Fibroblast of gingiva (primary cell): Measurements from ENCODE around the gene FIGN.

Source experiments
- DNase-seq: peaks from one replicate; pipeline ENCODE4 v3.0.0-alpha.2; 2011; ENCODE audit warnings: low read depth

The FIGN gene, protein sequence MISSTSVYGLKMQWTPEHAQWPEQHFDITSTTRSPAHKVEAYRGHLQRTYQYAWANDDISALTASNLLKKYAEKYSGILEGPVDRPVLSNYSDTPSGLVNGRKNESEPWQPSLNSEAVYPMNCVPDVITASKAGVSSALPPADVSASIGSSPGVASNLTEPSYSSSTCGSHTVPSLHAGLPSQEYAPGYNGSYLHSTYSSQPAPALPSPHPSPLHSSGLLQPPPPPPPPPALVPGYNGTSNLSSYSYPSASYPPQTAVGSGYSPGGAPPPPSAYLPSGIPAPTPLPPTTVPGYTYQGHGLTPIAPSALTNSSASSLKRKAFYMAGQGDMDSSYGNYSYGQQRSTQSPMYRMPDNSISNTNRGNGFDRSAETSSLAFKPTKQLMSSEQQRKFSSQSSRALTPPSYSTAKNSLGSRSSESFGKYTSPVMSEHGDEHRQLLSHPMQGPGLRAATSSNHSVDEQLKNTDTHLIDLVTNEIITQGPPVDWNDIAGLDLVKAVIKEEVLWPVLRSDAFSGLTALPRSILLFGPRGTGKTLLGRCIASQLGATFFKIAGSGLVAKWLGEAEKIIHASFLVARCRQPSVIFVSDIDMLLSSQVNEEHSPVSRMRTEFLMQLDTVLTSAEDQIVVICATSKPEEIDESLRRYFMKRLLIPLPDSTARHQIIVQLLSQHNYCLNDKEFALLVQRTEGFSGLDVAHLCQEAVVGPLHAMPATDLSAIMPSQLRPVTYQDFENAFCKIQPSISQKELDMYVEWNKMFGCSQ

GRCh38 chr2:163735685-163736432 lies at the start of gene FIGN:
TSS of gene FIGN (minus strand) at chr2:163736008. CDS start at chr2:163734927, 1,081 bp downstream.
- DNase-seq: peak; percentile 93

- no peak for DNase-seq
These were observed 49.4 kb upstream of the FIGN start for GRCh38 chr2:163785162-163785561.

GRCh38 chr2:163779970-163780597 lies 44.3 kb upstream of the FIGN start:
- no peak for DNase-seq

- peak; percentile 74 for DNase-seq
These were observed 42.4 kb upstream of the FIGN start for GRCh38 chr2:163778045-163778781.

DNA sequence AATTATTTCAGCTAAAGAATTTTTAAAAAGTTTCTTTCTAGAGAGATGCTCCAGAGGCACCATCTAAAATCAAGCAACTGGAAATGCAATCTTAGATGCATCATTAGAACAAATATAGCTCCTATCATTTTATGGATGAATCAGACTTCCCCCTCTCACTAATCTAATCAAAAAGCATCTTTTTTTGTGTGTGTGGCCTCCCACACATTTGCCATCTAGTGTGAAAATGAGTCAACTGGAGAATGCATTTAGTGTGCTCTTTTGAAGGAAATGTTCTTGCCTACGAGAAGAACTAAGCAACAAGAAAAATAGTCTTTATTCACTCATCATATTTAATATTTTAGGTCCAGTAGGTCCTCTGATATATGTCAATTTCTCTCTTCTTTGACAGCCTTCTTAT lies 39.5 kb upstream of the FIGN start:
- no peak for DNase-seq

DNA sequence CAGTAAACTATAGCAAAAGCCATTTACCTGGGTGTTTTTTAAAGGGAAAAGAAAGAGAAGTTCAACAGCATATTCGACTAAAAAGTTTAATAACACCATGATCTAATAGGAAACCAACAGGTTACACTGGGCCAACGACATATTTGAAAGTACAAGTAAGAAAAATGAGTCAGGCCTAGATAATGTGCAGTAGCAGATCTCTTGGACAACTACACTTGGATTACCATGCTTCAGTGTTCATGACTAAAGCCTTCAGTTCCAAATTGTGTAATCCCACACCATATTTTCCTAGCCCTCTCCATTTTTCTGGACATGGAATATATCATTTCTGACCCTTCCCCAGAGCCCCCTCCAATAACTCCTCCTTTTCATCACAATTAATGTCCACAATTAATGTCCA lies 39.1 kb upstream of the FIGN start:
- peak; percentile 76 for DNase-seq

DNA sequence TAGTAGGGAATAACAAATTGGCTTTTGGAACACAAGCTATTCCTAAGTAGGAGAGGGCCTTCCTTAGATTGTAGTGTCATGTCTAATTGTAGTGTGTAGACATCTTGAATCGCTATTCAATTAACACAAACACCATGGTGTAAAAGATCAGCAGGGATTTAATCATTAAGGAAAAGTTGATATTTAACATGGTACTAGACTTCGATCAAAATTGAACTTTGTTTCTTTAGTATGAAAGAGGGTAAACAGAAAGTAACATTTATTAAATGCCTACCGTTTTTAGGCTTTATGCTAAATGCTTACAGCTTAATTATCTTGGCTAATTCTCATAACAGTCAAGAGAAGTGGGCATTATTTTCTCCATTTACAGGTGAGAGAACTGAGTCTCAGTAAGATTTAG lies 37.5 kb upstream of the FIGN start:
- no peak for DNase-seq

DNA sequence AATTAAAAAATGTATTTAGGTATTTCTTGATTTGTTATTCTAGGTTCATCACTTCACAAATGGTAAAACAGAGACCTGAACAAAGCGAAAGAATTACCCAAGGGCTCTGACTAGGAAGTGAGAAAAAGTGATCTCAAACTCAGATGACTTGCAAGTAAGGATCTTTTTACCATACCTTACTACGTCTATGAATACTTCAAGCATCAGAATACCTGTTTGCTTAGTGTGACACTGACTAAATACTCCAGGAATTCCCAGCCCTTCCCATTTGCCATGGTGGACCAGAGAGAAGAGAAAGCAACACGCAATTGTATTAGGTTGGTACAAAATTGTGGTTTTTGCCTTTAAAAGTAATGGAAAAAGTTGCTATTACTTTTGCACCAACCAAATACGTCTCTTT lies 35.8 kb upstream of the FIGN start:
- DNase-seq: no peak

- DNase-seq: no peak
These were observed 33.3 kb upstream of the FIGN start for GRCh38 chr2:163768881-163769695.

- no peak for DNase-seq
These were observed 31.3 kb upstream of the FIGN start for GRCh38 chr2:163767097-163767496.

DNA sequence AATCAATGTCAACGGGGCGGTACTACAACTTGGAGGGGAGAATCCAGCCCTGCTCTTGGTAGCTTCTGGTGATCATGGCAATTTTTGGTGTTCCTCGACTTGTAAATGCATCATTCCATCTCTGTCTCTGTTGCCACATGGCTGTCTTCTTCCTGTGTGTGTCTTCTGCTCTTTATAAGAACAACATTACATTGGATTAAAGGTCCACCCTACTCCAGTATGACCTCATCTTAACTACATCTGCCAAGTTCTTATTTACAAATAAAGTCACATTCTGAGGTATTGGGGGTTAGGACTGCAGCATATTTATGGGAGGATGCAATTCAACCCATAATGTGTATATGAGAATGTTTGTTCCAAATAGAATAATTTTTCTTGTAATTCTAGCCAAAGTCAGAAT lies 28.8 kb upstream of the FIGN start:
- DNase-seq: no peak

DNA sequence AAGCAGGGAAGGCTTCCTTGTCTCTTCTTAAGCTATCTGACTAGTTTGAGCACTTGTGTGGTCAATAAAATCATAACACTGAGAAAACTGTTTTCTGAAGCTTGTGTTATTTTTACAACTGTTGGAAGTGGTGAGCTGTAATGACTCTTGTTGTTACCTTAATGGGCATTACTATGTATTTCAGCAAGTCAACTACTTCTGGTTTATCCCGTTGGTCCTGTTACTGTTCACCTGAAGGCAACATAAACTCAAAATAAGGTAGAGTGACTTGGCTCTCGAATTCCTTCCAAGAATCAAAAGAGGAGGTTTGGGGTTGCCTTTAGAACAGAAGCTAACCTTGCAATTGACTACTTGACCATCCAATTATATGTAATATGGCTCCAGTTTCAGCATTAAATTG lies 23.2 kb upstream of the FIGN start:
- DNase-seq: no peak

GRCh38 chr2:163757814-163758213 lies 22.0 kb upstream of the FIGN start:
- DNase-seq: no peak

GRCh38 chr2:163756588-163756987 lies 20.8 kb upstream of the FIGN start:
- DNase-seq: no peak

- no peak for DNase-seq
These were observed 19.6 kb upstream of the FIGN start for GRCh38 chr2:163755366-163755765.

- DNase-seq: no peak
These were observed 17.9 kb upstream of the FIGN start for GRCh38 chr2:163753726-163754125.

DNA sequence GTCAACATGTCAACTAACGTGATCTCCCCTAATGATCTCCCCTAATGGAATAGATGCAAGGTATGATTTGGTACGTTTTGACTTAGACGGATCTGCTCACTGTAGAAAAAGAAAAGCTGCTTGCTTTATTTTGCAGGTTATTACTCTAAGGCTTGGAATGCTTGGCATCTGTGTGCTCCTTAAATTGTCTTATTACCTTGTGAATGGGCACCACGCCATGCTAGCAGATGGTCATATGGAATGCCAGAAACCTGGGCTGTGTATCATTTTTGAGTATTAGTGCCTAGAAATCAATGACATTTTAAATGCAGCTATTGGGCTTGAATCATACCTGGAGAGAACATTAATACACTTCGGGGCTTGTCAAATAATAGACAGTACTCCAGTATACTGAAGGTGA lies 16.5 kb upstream of the FIGN start:
- DNase-seq: no peak

DNA sequence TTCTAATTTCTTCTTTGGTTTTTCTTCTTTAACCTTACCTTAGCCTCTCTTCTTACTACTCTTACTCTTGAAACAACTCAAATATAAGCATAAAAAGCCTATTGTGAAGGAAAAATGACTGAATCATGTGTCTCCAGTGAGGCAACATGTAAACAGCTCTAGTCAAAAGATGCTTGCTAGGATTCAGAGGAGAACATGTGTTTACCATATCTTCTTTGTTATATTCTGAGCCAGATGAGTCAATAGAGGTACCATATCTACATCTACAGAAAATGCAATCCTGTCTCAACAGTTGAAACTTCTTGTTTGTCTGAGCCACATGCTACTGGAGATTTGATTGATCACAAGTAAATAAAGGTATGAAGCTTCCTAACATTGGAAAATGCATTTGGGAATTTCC lies 15.9 kb upstream of the FIGN start:
- no peak for DNase-seq

DNA sequence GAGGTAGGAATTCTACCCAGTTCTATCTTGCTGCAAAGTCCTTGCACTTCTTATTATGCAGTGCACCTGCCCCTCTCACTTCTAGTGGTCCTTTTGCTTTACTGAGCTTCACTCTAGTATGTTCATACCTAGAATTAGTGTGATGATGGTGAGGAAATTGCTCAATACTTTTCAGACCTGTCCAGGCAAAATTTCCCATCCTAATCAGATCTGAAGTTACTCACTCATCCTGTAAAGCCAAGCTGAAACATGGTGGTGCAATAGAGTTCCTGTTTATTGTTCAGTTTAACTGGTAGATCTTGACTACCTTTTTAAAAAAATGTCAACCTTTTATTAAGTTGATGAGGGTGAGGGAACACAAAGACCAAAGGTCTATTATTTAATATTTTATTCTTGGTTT lies 12.6 kb upstream of the FIGN start:
- DNase-seq: no peak

GRCh38 chr2:163741435-163741834 lies 5.6 kb upstream of the FIGN start:
- DNase-seq: no peak

DNA sequence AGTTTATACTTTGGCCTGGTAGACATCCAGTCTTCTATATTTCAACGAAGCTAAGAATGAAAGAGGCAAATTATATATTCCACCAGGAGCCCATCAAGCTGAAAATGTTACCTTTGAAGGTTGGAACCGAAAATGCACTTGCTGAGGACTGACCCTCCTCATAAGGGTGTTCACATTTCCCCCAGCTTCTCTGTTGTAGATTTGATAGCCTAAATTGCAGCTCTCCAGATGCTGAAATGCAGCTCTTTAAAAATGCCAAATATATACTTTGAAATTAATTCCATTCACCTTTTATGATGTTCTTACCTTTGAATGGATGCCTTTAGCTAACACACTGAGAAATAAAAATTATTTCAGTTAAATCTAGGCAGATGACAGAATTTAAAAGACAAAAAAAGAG lies 1.8 kb upstream of the FIGN start:
- no peak for DNase-seq
